Measurements from ENCODE around the gene IGF2R. TPM values are rescaled to one million over a fixed set of nuclear protein-coding genes. Genes with fewer than 3 reads are reported as not detected.

IGF2R gene
- total RNA-seq, 1 experiment from 2014 or later = 75.3 TPM

DNA sequence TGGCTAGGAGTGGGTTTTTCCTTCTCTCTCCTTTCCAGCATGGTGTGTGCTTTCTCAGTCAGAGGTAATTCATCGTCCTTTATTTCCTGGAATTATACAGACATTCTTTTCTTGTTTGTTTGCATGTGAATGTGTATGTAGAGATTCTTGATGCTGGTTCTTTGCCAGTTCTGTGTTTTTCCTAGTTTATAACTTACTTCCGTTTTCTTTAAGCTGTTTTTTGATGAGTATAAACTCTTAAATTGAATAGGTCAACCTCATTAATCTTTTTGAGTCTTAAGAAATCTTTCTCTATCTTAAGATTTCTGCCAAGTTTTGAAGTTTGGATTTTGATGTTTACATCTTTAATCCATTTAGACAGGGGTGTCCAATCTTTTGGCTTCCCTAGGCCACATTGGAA, 38.7 kb downstream of the IGF2R start (continued):
- TF ChIP-seq, protein P1, sequence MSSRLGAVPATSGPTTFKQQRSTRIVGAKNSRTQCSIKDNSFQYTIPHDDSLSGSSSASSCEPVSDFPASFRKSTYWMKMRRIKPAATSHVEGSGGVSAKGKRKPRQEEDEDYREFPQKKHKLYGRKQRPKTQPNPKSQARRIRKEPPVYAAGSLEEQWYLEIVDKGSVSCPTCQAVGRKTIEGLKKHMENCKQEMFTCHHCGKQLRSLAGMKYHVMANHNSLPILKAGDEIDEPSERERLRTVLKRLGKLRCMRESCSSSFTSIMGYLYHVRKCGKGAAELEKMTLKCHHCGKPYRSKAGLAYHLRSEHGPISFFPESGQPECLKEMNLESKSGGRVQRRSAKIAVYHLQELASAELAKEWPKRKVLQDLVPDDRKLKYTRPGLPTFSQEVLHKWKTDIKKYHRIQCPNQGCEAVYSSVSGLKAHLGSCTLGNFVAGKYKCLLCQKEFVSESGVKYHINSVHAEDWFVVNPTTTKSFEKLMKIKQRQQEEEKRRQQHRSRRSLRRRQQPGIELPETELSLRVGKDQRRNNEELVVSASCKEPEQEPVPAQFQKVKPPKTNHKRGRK (CRISPR knock-in tag; IDR thresholded peaks at IDR 0.05; ENCODE audit: borderline replicate concordance) = no peak
- TF ChIP-seq FOXJ3 (CRISPR knock-in tag; IDR thresholded peaks at IDR 0.05; ENCODE audit: borderline replicate concordance) = no peak
- no peak for TF ChIP-seq ZNF416 (CRISPR knock-in tag; IDR thresholded peaks at IDR 0.05)
- no peak for TF ChIP-seq SMAD4 (CRISPR knock-in tag; IDR thresholded peaks at IDR 0.05)
- TF ChIP-seq ZBTB21 (CRISPR knock-in tag; IDR thresholded peaks at IDR 0.05; ENCODE audit: borderline replicate concordance) = no peak
- TF ChIP-seq, protein P2, sequence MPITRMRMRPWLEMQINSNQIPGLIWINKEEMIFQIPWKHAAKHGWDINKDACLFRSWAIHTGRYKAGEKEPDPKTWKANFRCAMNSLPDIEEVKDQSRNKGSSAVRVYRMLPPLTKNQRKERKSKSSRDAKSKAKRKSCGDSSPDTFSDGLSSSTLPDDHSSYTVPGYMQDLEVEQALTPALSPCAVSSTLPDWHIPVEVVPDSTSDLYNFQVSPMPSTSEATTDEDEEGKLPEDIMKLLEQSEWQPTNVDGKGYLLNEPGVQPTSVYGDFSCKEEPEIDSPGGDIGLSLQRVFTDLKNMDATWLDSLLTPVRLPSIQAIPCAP (CRISPR knock-in tag; IDR thresholded peaks at IDR 0.05) = no peak
- TF ChIP-seq ETV6 (CRISPR knock-in tag; IDR thresholded peaks at IDR 0.05) = no peak
- TF ChIP-seq, protein P3, sequence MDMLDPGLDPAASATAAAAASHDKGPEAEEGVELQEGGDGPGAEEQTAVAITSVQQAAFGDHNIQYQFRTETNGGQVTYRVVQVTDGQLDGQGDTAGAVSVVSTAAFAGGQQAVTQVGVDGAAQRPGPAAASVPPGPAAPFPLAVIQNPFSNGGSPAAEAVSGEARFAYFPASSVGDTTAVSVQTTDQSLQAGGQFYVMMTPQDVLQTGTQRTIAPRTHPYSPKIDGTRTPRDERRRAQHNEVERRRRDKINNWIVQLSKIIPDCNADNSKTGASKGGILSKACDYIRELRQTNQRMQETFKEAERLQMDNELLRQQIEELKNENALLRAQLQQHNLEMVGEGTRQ (CRISPR knock-in tag; IDR thresholded peaks at IDR 0.05) = no peak

DNA sequence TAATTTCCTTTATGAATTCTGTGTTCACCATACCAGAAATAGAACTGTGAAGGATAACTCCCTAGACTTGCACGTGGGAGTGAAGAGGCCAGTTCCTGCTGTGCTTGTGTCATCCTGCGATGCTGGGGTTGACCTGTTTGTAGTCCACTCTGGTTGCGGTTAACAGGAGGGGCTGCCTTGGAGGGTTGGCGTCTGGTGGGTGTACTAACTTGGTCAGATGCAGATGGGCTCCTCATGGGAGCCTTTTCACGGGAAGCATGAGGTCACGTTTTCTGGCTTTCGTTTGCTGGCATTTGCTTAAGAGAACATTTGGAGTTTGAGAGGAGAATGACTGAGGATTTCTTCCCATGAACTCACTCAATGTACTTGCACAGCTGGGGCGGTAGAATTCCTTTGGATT, 41.2 kb downstream of the IGF2R start:
- ATAC-seq (no peak), DNase-seq (ENCODE audit: low spot score) (no peak)
- Mint-ChIP-seq H3K36me3 (peaks cover 33% of the 10 kb centered on the region), H3K4me3 (no peak overlapping the region), H3K27ac (no peak overlapping the region), H3K4me1 (peaks cover 9% of the 10 kb centered on the region), H3K9me3 (no peaks in the 10 kb centered on the region), H3K27me3 (ENCODE audit: low read depth) (no peaks in the 10 kb centered on the region)
- TF ChIP-seq, protein P4, sequence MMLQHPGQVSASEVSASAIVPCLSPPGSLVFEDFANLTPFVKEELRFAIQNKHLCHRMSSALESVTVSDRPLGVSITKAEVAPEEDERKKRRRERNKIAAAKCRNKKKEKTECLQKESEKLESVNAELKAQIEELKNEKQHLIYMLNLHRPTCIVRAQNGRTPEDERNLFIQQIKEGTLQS (CRISPR knock-in tag; conservative IDR thresholded peaks at IDR 0.05) = no peak
- TF ChIP-seq, protein P3 (CRISPR knock-in tag; IDR thresholded peaks at IDR 0.05) = no peak
- CTCF ChIA-PET = interaction anchor here (1.1 kb wide), 1 partner anchor 147 kb away, joined by 3 read pairs; no protein-coding TSS in a partner anchor
- POLR2A ChIA-PET = no interaction called here

DNA sequence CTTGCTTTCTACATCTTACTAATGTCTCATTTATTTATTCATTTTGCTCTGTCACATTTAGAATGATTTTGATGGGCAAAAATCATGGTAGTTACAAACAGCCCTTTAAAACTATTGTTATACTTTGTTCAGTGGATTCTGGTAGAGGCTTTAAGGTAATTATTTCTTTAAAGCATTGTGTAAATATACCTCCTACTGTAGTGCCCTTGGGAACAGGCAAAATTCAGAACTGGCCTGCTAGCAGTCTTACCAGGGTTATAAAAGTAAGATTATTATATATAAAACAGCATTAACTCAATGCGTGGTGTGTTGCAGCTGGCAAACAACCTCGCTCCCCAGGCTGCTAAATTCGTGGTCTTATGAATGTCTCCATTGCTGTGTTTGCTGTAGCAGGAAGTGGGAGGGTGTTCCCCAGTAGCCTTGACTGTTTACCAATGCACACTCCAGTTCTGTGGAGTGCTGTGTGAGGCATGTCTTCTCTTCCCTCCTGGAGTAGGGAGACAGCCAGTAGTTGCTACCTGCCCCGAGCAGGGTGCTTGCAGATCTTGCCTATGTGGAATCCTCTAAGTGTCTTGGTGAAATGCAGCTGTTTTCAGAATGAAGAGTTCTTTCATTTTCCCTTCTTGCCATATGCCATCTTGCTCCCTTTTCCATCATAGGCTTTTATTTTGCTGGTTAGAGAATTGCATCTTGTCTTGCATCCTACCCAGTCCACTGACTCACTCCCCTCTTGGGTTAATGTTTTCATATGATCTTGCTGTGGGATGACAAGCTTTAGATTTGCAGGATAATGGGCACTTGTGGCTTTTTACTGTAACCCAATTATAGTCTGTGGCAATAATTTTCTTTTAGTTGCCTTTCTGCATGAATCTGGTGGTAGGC, 45.3 kb downstream of the IGF2R start:
- Mint-ChIP-seq H3K36me3 (peaks cover 32% of the 10 kb centered on the region), H3K9me3 (no peaks in the 10 kb centered on the region), H3K27ac (no peak overlapping the region; the same call in 1 of the 2 replicates), H3K4me1 (no peaks in the 10 kb centered on the region), H3K27me3 (ENCODE audit: low read depth) (no peaks in the 10 kb centered on the region), H3K4me3 (no peak overlapping the region)
- ATAC-seq = no peak
- ChIA-PET POLR2A (no interaction called here), CTCF (interaction anchor here (0.6 kb wide), 1 partner anchor 1441 kb away, joined by 3 read pairs; no protein-coding TSS in a partner anchor)
- DNase-seq (ENCODE audit: low spot score) = no peak
- TF ChIP-seq GTF2I (CRISPR knock-in tag; conservative IDR thresholded peaks at IDR 0.05) (no peak), ZNF232 (CRISPR knock-in tag; IDR thresholded peaks at IDR 0.05) (no peak)
- TF ChIP-seq, protein P5, sequence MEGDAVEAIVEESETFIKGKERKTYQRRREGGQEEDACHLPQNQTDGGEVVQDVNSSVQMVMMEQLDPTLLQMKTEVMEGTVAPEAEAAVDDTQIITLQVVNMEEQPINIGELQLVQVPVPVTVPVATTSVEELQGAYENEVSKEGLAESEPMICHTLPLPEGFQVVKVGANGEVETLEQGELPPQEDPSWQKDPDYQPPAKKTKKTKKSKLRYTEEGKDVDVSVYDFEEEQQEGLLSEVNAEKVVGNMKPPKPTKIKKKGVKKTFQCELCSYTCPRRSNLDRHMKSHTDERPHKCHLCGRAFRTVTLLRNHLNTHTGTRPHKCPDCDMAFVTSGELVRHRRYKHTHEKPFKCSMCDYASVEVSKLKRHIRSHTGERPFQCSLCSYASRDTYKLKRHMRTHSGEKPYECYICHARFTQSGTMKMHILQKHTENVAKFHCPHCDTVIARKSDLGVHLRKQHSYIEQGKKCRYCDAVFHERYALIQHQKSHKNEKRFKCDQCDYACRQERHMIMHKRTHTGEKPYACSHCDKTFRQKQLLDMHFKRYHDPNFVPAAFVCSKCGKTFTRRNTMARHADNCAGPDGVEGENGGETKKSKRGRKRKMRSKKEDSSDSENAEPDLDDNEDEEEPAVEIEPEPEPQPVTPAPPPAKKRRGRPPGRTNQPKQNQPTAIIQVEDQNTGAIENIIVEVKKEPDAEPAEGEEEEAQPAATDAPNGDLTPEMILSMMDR (IDR thresholded peaks at IDR 0.05) = no peak

DNA sequence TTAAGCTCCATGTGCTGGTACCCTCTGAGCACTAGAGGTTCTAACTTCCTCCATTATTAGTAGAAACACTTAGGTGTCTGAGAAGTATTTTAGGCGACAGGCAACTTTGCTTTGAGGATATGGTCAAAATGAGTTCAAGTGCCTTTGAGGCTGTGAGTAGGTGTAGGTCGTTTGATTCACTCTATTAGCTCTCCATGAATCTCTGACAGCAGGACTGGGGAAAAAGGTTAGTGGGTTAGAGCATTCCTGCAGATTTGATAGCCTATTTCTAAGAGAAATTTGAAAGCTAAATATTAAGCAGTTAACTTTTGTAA, 45.9 kb downstream of the IGF2R start:
- H3K36me3 Mint-ChIP-seq = peaks cover 32% of the 10 kb centered on the region
- no peak overlapping the region for H3K4me3 Mint-ChIP-seq
- H3K4me1 Mint-ChIP-seq = no peaks in the 10 kb centered on the region
- no peak for DNase-seq (ENCODE audit: low spot score)
- H3K27ac Mint-ChIP-seq = no peak overlapping the region
- POLR2A ChIA-PET = no interaction called here
- CTCF ChIA-PET = interaction anchor here (0.6 kb wide), 1 partner anchor 1441 kb away, joined by 3 read pairs; no protein-coding TSS in a partner anchor
- ATAC-seq = no peak
- H3K9me3 Mint-ChIP-seq = peaks cover 3% of the 10 kb centered on the region; the same call in 1 of the 2 replicates
- H3K27me3 Mint-ChIP-seq (ENCODE audit: low read depth) = no peaks in the 10 kb centered on the region
- TF ChIP-seq CREB1 (CRISPR knock-in tag; IDR thresholded peaks at IDR 0.05) (no peak), ETV6 (CRISPR knock-in tag; IDR thresholded peaks at IDR 0.05) (no peak), NFATC4 (CRISPR knock-in tag; IDR thresholded peaks at IDR 0.05) (no peak)
- TF ChIP-seq, protein P6, sequence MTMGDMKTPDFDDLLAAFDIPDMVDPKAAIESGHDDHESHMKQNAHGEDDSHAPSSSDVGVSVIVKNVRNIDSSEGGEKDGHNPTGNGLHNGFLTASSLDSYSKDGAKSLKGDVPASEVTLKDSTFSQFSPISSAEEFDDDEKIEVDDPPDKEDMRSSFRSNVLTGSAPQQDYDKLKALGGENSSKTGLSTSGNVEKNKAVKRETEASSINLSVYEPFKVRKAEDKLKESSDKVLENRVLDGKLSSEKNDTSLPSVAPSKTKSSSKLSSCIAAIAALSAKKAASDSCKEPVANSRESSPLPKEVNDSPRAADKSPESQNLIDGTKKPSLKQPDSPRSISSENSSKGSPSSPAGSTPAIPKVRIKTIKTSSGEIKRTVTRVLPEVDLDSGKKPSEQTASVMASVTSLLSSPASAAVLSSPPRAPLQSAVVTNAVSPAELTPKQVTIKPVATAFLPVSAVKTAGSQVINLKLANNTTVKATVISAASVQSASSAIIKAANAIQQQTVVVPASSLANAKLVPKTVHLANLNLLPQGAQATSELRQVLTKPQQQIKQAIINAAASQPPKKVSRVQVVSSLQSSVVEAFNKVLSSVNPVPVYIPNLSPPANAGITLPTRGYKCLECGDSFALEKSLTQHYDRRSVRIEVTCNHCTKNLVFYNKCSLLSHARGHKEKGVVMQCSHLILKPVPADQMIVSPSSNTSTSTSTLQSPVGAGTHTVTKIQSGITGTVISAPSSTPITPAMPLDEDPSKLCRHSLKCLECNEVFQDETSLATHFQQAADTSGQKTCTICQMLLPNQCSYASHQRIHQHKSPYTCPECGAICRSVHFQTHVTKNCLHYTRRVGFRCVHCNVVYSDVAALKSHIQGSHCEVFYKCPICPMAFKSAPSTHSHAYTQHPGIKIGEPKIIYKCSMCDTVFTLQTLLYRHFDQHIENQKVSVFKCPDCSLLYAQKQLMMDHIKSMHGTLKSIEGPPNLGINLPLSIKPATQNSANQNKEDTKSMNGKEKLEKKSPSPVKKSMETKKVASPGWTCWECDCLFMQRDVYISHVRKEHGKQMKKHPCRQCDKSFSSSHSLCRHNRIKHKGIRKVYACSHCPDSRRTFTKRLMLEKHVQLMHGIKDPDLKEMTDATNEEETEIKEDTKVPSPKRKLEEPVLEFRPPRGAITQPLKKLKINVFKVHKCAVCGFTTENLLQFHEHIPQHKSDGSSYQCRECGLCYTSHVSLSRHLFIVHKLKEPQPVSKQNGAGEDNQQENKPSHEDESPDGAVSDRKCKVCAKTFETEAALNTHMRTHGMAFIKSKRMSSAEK (CRISPR knock-in tag; IDR thresholded peaks at IDR 0.05; ENCODE audit: borderline replicate concordance) = no peak
